GM12878 (cell line): ENCODE data around the gene TRIM28. TPM values are rescaled to one million over a fixed set of nuclear protein-coding genes. Genes with fewer than 3 reads are reported as not detected.

ENCODE experiments used
- ATAC-seq: fragments of 200-7000 bp; cut with Tn5 transposase; 3 replicates; pipeline ENCODE4 v1.9.1; 2020; ENCODE audit warnings: mild to moderate bottlenecking, moderate library complexity
- BruUV-seq: library from RNA; stranded (reverse); fragments of 400-500 nt; replicated peaks from 2 replicates; lab custom pipeline; 2021; lab: Mats Ljungman, UMichigan
- CTCF ChIA-PET: fragments of 300-600 bp; sonication (Branson Sonifier 250); formaldehyde crosslinking; extraction: SDS; loops from one replicate; lab custom pipeline; 2021; ENCODE audit warnings: inconsistent platforms; lab: Yijun Ruan, JAX
- POLR2A ChIA-PET: fragments of 350-600 bp; formaldehyde crosslinking; extraction: SDS; loops from one replicate; lab custom pipeline; 2021; ENCODE audit warnings: inconsistent platforms; lab: Charles Lee
- RAD21 ChIA-PET: fragments of 300-600 bp; sonication (Branson Sonifier 250); formaldehyde crosslinking; loops from one replicate; lab custom pipeline; 2023; ENCODE audit warnings: antibody characterized with exemption; ENCODE audit not compliant: unreplicated experiment; lab: Charles Lee
- SMC1A ChIA-PET: fragments of 300-600 bp; sonication (Branson Sonifier 250); formaldehyde crosslinking; loops from one replicate; lab custom pipeline; 2023; ENCODE audit not compliant: unreplicated experiment, uncharacterized antibody; lab: Charles Lee
- DNase-seq: peaks from one replicate; pipeline ENCODE4 v3.0.0-alpha.2; 2011; ENCODE audit warnings: low read depth, low spot score
- FAIRE-seq: peaks from 3 replicates; lab custom pipeline; 2011; peaks lifted over from hg19 to GRCh38; lab: Jason Lieb, UNC
- H2AFZ ChIP-seq: 2 replicates; pipeline ENCODE4 v1.6.0; 2011; ENCODE audit warnings: low read depth, low read length, control low read depth; ENCODE audit not compliant: control insufficient read depth
- H3K27ac ChIP-seq: 2 replicates; pipeline ENCODE4 v1.5.1; 2011; ENCODE audit warnings: control low read depth; ENCODE audit not compliant: control insufficient read depth, insufficient read depth
- H3K27me3 ChIP-seq, 2 experiments: replicated peaks in 1 of 2; 2 replicates each; pipeline versions ENCODE4 v1.6.0 to v1.6.1; 2011; ENCODE audit warnings: low read length in 1 of 2; ENCODE audit not compliant: control insufficient read depth in 2 of 2, insufficient read depth in 2 of 2
- H3K36me3 ChIP-seq, 2 experiments: 2 replicates each; pipeline ENCODE4 v1.5.1; 2011; ENCODE audit warnings: low read length in 1 of 2; ENCODE audit not compliant: control insufficient read depth in 2 of 2, insufficient read depth in 2 of 2
- H3K4me1 ChIP-seq: 2 replicates; pipeline ENCODE4 v1.6.1; 2011; ENCODE audit warnings: mild to moderate bottlenecking, low read length, moderate library complexity, mixed read lengths; ENCODE audit not compliant: control insufficient read depth, insufficient read depth
- H3K4me2 ChIP-seq: 2 replicates; pipeline ENCODE4 v1.6.0; 2011; ENCODE audit warnings: control low read depth; ENCODE audit not compliant: control insufficient read depth, insufficient read depth
- H3K4me3 ChIP-seq: fragments of 200-600 bp; sonication (generic); 2 replicates; pipeline ENCODE4 v1.5.1; 2016
- H3K79me2 ChIP-seq: 2 replicates; pipeline ENCODE4 v1.6.0; 2011; ENCODE audit warnings: low read length; ENCODE audit not compliant: control insufficient read depth, insufficient read depth
- H3K9ac ChIP-seq: 2 replicates; pipeline ENCODE4 v1.8.0; 2011; ENCODE audit warnings: low read length, control low read depth, mixed read lengths; ENCODE audit not compliant: control insufficient read depth, insufficient read depth
- H3K9me3 ChIP-seq: replicated peaks from 3 replicates; pipeline ENCODE4 v1.5.1; 2011; ENCODE audit warnings: mild to moderate bottlenecking, low read length; ENCODE audit not compliant: control insufficient read depth, insufficient read depth
- H4K20me1 ChIP-seq: 2 replicates; pipeline ENCODE4 v1.6.0; 2011; ENCODE audit not compliant: control insufficient read depth, insufficient read depth
- ASH2L ChIP-seq: fragments of 300-600, 200-600 bp; sonication (generic); IDR thresholded peaks from 2 replicates; pipeline ENCODE4 v1.6.1; 2017; ENCODE audit warnings: low read depth, mild to moderate bottlenecking, borderline replicate concordance
- ATF7 ChIP-seq: fragments of 450-650 bp; IDR thresholded peaks from 2 replicates; pipeline ENCODE4 v1.6.1; 2016; ENCODE audit warnings: low read depth, mild to moderate bottlenecking
- CHD2 ChIP-seq: IDR thresholded peaks from 2 replicates; pipeline ENCODE4 v1.6.1; 2011; ENCODE audit warnings: low read depth, low read length, improper control_type of control experiment, borderline replicate concordance
- CREM ChIP-seq: IDR thresholded peaks from 2 replicates; pipeline ENCODE4 v1.6.1; 2014; ENCODE audit warnings: antibody characterized with exemption, low read depth
- HDAC6 ChIP-seq: fragments of 200-600 bp; sonication (generic); IDR thresholded peaks from one replicate; pipeline ENCODE4 v1.8.0; 2017; ENCODE audit warnings: antibody characterized with exemption; ENCODE audit not compliant: unreplicated experiment
- RELB ChIP-seq: fragments of 450-650 bp; IDR thresholded peaks from 2 replicates; pipeline ENCODE4 v1.6.1; 2017; ENCODE audit warnings: low read depth, mild to moderate bottlenecking, moderate library complexity
- SIX5 ChIP-seq: IDR thresholded peaks from 2 replicates; pipeline ENCODE4 v1.6.1; 2011; ENCODE audit warnings: mild to moderate bottlenecking, low read depth, low read length, moderate library complexity; ENCODE audit not compliant: severe bottlenecking
- SREBF1 ChIP-seq: IDR thresholded peaks from 2 replicates; pipeline ENCODE4 v1.6.1; 2012; ENCODE audit warnings: mild to moderate bottlenecking, low read length
- WGBS: methylation state at CpG from one replicate; pipeline ENCODE4 v1.1.6; 2016; ENCODE audit warnings: low lambda C conversion rate; ENCODE audit not compliant: insufficient replicate concordance, insufficient coverage; ENCODE audit errors: missing lambda C conversion rate; 5-methylcytosine and 5-hydroxymethylcytosine counted together
- in situ Hi-C: fragments of 300-500 bp; cut with MboI; formaldehyde crosslinking; loops from 9 replicates; pipeline ENCODE4 v1.14.3; 2018; ENCODE audit warnings: mixed read lengths
- intact Hi-C: fragments of 100-400 bp; cut with micrococcal nuclease; formaldehyde crosslinking; loops from one replicate; pipeline ENCODE4 v1.14.2; 2022; ENCODE audit not compliant: unreplicated experiment
- polyA plus RNA-seq, 11 experiments: library from polyadenylated mRNA; depleted of rRNA in 4 of 11; unstranded in 6 of 11; stranded (reverse) in 5 of 11; fragments of >200 nt; fragmentation: Nextera tagmentation in 4 of 11; fragmentation: Illumina TruSeq in 1 of 11; extraction: Ambion mirVana in 4 of 11; extraction: Trizol in 1 of 11; gene quantifications; 1 replicate in 1 of 11; 2 replicates in 10 of 11; pipeline versions ENCODE4 v1.2.1 to v1.2.3, GENCODE V29; 2011 to 2016; ENCODE audit warnings: inconsistent platforms in 2 of 11, missing spikeins in 2 of 11, low read depth in 1 of 11
- total RNA-seq, 4 experiments: library from RNA; depleted of rRNA in 3 of 4; stranded (reverse); fragments of >200 nt in 3 of 4; fragmentation: Illumina TruSeq in 1 of 4; extraction: Trizol in 1 of 4; gene quantifications; 2 replicates each; pipeline versions ENCODE4 v1.2.1 to v1.2.3, GENCODE V29; 2013 to 2021
- TF ChIP-seq, protein P1 (sequence below): fragments of 450-650 bp; IDR thresholded peaks from 2 replicates; pipeline ENCODE4 v1.6.1; 2016; ENCODE audit warnings: mild to moderate bottlenecking, moderate library complexity, borderline replicate concordance
- TF ChIP-seq, protein P2 (sequence below): fragments of 450-650 bp; IDR thresholded peaks from 2 replicates; pipeline ENCODE4 v1.6.1; 2016; ENCODE audit warnings: mild to moderate bottlenecking
- TF ChIP-seq, protein P3 (sequence below): fragments of 450-650 bp; IDR thresholded peaks from 2 replicates; pipeline ENCODE4 v1.6.1; 2018; ENCODE audit warnings: borderline replicate concordance, mild to moderate bottlenecking; ENCODE audit not compliant: partially characterized antibody

The TRIM28 gene
- total and polyA plus RNA-seq, 10 of the 15 experiments (the other 5 are each of a cell fraction or from before 2014, with no cell fraction given), result 5.0 to 650 (median 296) TPM

DNA sequence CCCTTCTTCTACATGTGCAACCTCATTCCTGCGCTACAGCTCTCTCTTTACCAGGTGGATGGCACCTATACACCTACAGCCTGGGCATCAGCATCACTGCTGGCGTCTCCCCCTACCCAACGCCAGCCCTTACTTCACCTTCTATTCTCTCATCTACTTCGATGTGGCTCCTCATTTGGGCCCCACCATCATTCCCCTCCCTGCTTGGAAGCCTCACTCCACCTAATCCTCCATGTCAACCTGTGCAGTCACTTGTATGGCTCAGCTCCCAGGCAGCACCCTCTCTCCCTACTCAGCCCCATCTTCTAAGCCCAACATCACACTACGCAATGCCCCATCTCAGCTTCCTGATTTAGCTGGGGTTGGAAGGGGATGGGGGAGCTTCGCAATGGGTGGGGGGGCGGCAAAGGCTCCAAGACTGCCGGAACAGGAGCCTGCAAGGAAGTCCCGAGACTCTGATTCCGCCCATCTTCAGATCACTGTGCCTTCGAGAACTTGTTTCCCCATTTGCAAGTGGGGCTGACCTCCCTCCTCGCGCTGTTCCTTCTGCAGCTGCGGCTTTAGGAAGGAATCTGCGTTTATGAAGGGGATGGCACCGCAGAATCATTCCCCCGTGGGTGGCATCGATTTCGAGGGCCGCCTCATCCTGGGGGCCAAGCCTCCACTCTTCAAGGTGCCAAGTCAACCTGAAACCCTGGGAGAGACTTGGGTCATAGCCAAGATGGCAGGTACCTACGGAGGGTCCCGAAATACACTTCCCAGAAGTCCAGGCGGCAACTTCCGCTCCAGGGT is 28.4 kb downstream of the TRIM28 start:
- peak overlapping the region; percentile 29; the same call in 1 of the 2 replicates for H3K9ac ChIP-seq
- in situ Hi-C loops (no loop called here), intact Hi-C loops (loop anchor here (1.0 to 2.0 kb wide), 3 partner anchors 13 to 53 kb away; partner anchors contain the start of genes TRIM28 and ZBTB45)
- H3K36me3 ChIP-seq, result peaks cover 2 to 3% of the 10 kb centered on the region in 2 experiments; a peak in 3 of 4 replicates
- no peaks in the 10 kb centered on the region for H4K20me1 ChIP-seq
- FAIRE-seq (no peak), DNase-seq (no peak), ATAC-seq (no peak)
- WGBS, result 33% methylated on average over 24 of the region's 24 CpGs
- peak overlapping the region; percentile 70 for H2AFZ ChIP-seq
- H3K79me2 ChIP-seq, result peaks cover 5% of the 10 kb centered on the region
- H3K9me3 ChIP-seq, result no peaks in the 10 kb centered on the region
- BruUV-seq, result no TSS peak
- H3K27ac ChIP-seq, result peak overlapping the region; percentile 98
- H3K4me1 ChIP-seq, result peaks cover 9% of the 10 kb centered on the region
- ChIA-PET RAD21 (interaction anchor here (0.5 to 1.2 kb wide), 2 partner anchors 52 to 934 kb away, joined by 3 read pairs; no protein-coding TSS in a partner anchor), POLR2A (interaction anchor here (1.1 to 6.0 kb wide), 4 partner anchors 8 to 18 kb away, joined by 3 to 46 read pairs (median 6); partner anchors contain the start of genes CHMP2A and UBE2M), CTCF (interaction anchor here (0.8 to 1.6 kb wide), 4 partner anchors 9 to 58 kb away, joined by 3 to 5 read pairs (median 4); no protein-coding TSS in a partner anchor), SMC1A (interaction anchor here (1.2 to 1.9 kb wide), 3 partner anchors 11 to 52 kb away, joined by 3 to 7 read pairs (median 5); partner anchors contain the start of gene ZBTB45)
- H3K27me3 ChIP-seq, result no peaks in the 10 kb centered on the region
- H3K4me2 ChIP-seq, result peak overlapping the region; percentile 81
- H3K4me3 ChIP-seq, result peak overlapping the region; percentile 82
- TF ChIP-seq RELB (0 out of 2 replicates have a peak, but pooled peaks have one; percentile 22), HDAC6 (no peak), SREBF1 (no peak), CREM (peak; percentile 54; the same call in 1 of the 2 replicates), ASH2L (no peak), CHD2 (no peak), ATF7 (no peak), SIX5 (peak; percentile 81)
- TF ChIP-seq, protein P1, sequence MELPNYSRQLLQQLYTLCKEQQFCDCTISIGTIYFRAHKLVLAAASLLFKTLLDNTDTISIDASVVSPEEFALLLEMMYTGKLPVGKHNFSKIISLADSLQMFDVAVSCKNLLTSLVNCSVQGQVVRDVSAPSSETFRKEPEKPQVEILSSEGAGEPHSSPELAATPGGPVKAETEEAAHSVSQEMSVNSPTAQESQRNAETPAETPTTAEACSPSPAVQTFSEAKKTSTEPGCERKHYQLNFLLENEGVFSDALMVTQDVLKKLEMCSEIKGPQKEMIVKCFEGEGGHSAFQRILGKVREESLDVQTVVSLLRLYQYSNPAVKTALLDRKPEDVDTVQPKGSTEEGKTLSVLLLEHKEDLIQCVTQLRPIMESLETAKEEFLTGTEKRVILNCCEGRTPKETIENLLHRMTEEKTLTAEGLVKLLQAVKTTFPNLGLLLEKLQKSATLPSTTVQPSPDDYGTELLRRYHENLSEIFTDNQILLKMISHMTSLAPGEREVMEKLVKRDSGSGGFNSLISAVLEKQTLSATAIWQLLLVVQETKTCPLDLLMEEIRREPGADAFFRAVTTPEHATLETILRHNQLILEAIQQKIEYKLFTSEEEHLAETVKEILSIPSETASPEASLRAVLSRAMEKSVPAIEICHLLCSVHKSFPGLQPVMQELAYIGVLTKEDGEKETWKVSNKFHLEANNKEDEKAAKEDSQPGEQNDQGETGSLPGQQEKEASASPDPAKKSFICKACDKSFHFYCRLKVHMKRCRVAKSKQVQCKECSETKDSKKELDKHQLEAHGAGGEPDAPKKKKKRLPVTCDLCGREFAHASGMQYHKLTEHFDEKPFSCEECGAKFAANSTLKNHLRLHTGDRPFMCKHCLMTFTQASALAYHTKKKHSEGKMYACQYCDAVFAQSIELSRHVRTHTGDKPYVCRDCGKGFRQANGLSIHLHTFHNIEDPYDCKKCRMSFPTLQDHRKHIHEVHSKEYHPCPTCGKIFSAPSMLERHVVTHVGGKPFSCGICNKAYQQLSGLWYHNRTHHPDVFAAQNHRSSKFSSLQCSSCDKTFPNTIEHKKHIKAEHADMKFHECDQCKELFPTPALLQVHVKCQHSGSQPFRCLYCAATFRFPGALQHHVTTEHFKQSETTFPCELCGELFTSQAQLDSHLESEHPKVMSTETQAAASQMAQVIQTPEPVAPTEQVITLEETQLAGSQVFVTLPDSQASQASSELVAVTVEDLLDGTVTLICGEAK, result peak; percentile 91; the same call in 1 of the 2 replicates
- TF ChIP-seq, protein P2, sequence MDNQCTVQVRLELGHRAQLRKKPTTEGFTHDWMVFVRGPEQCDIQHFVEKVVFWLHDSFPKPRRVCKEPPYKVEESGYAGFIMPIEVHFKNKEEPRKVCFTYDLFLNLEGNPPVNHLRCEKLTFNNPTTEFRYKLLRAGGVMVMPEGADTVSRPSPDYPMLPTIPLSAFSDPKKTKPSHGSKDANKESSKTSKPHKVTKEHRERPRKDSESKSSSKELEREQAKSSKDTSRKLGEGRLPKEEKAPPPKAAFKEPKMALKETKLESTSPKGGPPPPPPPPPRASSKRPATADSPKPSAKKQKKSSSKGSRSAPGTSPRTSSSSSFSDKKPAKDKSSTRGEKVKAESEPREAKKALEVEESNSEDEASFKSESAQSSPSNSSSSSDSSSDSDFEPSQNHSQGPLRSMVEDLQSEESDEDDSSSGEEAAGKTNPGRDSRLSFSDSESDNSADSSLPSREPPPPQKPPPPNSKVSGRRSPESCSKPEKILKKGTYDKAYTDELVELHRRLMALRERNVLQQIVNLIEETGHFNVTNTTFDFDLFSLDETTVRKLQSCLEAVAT, result peak; percentile 84
- TF ChIP-seq, protein P3, sequence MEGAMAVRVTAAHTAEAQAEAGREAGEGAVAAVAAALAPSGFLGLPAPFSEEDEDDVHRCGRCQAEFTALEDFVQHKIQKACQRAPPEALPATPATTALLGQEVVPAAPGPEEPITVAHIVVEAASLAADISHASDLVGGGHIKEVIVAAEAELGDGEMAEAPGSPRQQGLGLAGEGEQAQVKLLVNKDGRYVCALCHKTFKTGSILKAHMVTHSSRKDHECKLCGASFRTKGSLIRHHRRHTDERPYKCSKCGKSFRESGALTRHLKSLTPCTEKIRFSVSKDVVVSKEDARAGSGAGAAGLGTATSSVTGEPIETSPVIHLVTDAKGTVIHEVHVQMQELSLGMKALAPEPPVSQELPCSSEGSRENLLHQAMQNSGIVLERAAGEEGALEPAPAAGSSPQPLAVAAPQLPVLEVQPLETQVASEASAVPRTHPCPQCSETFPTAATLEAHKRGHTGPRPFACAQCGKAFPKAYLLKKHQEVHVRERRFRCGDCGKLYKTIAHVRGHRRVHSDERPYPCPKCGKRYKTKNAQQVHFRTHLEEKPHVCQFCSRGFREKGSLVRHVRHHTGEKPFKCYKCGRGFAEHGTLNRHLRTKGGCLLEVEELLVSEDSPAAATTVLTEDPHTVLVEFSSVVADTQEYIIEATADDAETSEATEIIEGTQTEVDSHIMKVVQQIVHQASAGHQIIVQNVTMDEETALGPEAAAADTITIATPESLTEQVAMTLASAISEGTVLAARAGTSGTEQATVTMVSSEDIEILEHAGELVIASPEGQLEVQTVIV, result no peak
